ENCODE data around the gene FAM98A. TPM values are rescaled to one million over a fixed set of nuclear protein-coding genes. Genes with fewer than 3 reads are reported as not detected.

Gene FAM98A
- total RNA-seq, 2 donors from 2014 or later = 38.8 to 46.7 TPM

DNA sequence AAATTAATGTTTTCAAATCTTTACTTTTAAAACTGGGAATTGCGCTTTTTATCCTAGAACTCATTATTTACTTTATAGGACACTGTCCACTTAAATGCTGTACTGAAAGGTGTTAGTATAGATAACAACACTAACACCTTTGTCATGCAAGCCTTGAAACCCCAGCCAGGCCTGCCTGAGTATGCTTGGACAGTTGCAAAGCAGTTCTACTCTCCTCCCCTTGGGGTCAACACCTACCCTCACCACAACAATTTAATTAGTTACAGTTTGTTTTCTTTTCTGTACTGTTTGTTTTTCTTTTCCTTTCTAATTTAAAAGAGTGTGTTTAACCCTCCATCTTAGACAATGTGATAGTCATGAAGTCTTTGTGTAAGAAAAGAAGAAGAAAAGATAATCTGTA lies 18.9 kb upstream of the FAM98A start:
- no peak overlapping the region for H3K4me3 ChIP-seq (ENCODE audit: low read length)
- 89% methylated on average over 1 of the region's 1 CpG; no CpG with 5 or more reads in 1 of the 2 experiments for WGBS, 2 experiments (ENCODE audit: insufficient coverage in 1 of 2, insufficient read length in 1 of 2)
- H3K4me1 ChIP-seq (ENCODE audit: control insufficient read depth, insufficient read depth, low read length) = no peaks in the 10 kb centered on the region
- H3K9me3 ChIP-seq (ENCODE audit: control insufficient read depth, low read length) = peaks cover 50% of the 10 kb centered on the region
- H3K27me3 ChIP-seq (ENCODE audit: control insufficient read depth, insufficient read depth, low read length, poor library complexity, severe bottlenecking) = no peaks in the 10 kb centered on the region
- Mint-ChIP-seq H3K4me3 (no peak overlapping the region), H3K36me3 (ENCODE audit: low read depth) (peaks cover 39% of the 10 kb centered on the region), H3K27me3 (ENCODE audit: insufficient read depth) (no peaks in the 10 kb centered on the region), H3K4me1 (peaks cover 10% of the 10 kb centered on the region), H3K27ac (no peak overlapping the region), H3K9me3 (peaks cover 57% of the 10 kb centered on the region)
- DNase-seq = no peak
- no peak overlapping the region for H3K9ac ChIP-seq (ENCODE audit: extremely low read depth, low read length, poor library complexity, severe bottlenecking)
- H3K36me3 ChIP-seq (ENCODE audit: control insufficient read depth, insufficient read depth, low read length) = peaks cover 5% of the 10 kb centered on the region
- H3K27ac ChIP-seq (ENCODE audit: low read depth, low read length) = no peak overlapping the region
- TF ChIP-seq, protein P1, sequence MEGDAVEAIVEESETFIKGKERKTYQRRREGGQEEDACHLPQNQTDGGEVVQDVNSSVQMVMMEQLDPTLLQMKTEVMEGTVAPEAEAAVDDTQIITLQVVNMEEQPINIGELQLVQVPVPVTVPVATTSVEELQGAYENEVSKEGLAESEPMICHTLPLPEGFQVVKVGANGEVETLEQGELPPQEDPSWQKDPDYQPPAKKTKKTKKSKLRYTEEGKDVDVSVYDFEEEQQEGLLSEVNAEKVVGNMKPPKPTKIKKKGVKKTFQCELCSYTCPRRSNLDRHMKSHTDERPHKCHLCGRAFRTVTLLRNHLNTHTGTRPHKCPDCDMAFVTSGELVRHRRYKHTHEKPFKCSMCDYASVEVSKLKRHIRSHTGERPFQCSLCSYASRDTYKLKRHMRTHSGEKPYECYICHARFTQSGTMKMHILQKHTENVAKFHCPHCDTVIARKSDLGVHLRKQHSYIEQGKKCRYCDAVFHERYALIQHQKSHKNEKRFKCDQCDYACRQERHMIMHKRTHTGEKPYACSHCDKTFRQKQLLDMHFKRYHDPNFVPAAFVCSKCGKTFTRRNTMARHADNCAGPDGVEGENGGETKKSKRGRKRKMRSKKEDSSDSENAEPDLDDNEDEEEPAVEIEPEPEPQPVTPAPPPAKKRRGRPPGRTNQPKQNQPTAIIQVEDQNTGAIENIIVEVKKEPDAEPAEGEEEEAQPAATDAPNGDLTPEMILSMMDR (conservative IDR thresholded peaks at IDR 0.05) = no peak

DNA sequence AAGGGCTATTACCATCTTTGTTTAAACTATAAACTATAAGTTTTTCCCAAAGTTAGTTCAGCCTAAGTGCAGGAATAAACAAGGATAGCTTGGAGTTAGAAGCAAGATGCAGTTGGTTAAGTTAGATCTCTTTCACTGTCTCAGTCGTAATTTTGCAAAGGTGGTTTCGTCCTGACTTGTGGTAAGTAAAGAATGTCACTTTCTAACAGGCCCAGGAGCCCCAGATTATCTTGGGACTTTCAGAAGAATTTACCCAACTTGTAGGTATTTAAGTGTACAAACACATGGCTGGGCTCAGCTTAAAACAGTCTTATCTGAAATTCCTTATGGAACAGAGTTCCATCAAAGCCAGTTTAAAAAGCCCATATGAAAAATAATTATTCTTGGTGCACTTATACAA lies 18.3 kb upstream of the FAM98A start:
- Mint-ChIP-seq H3K27ac (no peak overlapping the region), H3K4me1 (peaks cover 10% of the 10 kb centered on the region), H3K4me3 (no peak overlapping the region), H3K9me3 (peaks cover 57% of the 10 kb centered on the region), H3K27me3 (ENCODE audit: insufficient read depth) (no peaks in the 10 kb centered on the region), H3K36me3 (ENCODE audit: low read depth) (peaks cover 39% of the 10 kb centered on the region)
- H3K27ac ChIP-seq (ENCODE audit: low read depth, low read length) = no peak overlapping the region
- no peaks in the 10 kb centered on the region for H3K27me3 ChIP-seq (ENCODE audit: control insufficient read depth, insufficient read depth, low read length, poor library complexity, severe bottlenecking)
- no peak overlapping the region for H3K4me3 ChIP-seq (ENCODE audit: low read length)
- WGBS, 2 experiments (ENCODE audit: insufficient coverage in 1 of 2, insufficient read length in 1 of 2) = 91 to 100% methylated on average over 1 to 2 of the region's 2 CpGs
- TF ChIP-seq, protein P1 (conservative IDR thresholded peaks at IDR 0.05) = no peak
- DNase-seq = no peak
- peaks cover 50% of the 10 kb centered on the region for H3K9me3 ChIP-seq (ENCODE audit: control insufficient read depth, low read length)
- H3K4me1 ChIP-seq (ENCODE audit: control insufficient read depth, insufficient read depth, low read length) = no peaks in the 10 kb centered on the region
- H3K9ac ChIP-seq (ENCODE audit: extremely low read depth, low read length, poor library complexity, severe bottlenecking) = no peak overlapping the region
- peaks cover 5% of the 10 kb centered on the region for H3K36me3 ChIP-seq (ENCODE audit: control insufficient read depth, insufficient read depth, low read length)

DNA sequence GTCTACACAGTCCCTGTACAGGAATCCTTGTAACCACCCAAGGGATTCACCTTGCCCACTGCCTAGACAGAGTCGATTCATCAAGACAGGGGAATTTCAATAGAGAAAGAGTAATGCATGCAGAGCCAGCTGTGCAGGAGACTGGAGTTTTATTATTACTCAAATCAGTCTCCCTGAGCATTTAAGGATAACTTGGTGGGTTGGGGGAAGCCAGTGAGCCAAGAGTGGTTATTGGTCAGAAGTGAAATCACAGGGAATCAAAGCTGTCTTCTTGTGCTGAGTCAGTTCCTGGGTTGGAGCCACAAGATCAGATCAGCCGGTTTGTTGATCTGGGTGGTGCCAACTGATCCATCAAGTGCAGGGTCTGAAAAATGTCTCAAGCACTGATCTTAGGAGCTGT lies 17.8 kb upstream of the FAM98A start:
- TF ChIP-seq, protein P1 (conservative IDR thresholded peaks at IDR 0.05) = no peak
- Histone ChIP-seq H3K4me1 (ENCODE audit: control insufficient read depth, insufficient read depth, low read length) (no peaks in the 10 kb centered on the region), H3K9ac (ENCODE audit: extremely low read depth, low read length, poor library complexity, severe bottlenecking) (no peak overlapping the region), H3K27ac (ENCODE audit: low read depth, low read length) (no peak overlapping the region), H3K9me3 (ENCODE audit: control insufficient read depth, low read length) (peaks cover 50% of the 10 kb centered on the region), H3K36me3 (ENCODE audit: control insufficient read depth, insufficient read depth, low read length) (peaks cover 5% of the 10 kb centered on the region), H3K4me3 (ENCODE audit: low read length) (peak overlapping the region; percentile 40), H3K27me3 (ENCODE audit: control insufficient read depth, insufficient read depth, low read length, poor library complexity, severe bottlenecking) (no peaks in the 10 kb centered on the region)
- Mint-ChIP-seq H3K4me1 (peaks cover 10% of the 10 kb centered on the region), H3K27ac (no peak overlapping the region), H3K9me3 (peaks cover 60% of the 10 kb centered on the region), H3K36me3 (ENCODE audit: low read depth) (peaks cover 40% of the 10 kb centered on the region), H3K27me3 (ENCODE audit: insufficient read depth) (no peaks in the 10 kb centered on the region), H3K4me3 (no peak overlapping the region)
- WGBS, 2 experiments (ENCODE audit: insufficient coverage in 1 of 2, insufficient read length in 1 of 2) = 86 to 87% methylated on average over 2 of the region's 2 CpGs
- no peak for DNase-seq

Measured in endodermal cell (in vitro differentiated cells).